T-cell (primary cell): ENCODE data around the gene RACK1. TPM values are rescaled to one million over a fixed set of nuclear protein-coding genes. Genes with fewer than 3 reads are reported as not detected.

Source experiments
- ATAC-seq, 4 experiments: fragments of 200-7000 bp in 3 of 4; fragments of 150-1000 bp in 1 of 4; cut with Tn5 transposase; replicated peaks in 1 of 4; 1 replicate in 3 of 4; 2 replicates in 1 of 4; pipeline ENCODE4 v1.10.0; 2021; ENCODE audit warnings: moderate library complexity in 3 of 4, mild to moderate bottlenecking in 2 of 4, moderate number of reproducible peaks in 1 of 4
- CTCF ChIA-PET, 2 donors: fragments of 300-600 bp; sonication (Branson Sonifier 250); formaldehyde crosslinking; loops; one replicate each; lab custom pipeline; 2022; ENCODE audit warnings: antibody characterized with exemption in 2 of 2; lab: Charles Lee
- POLR2A ChIA-PET, 2 donors: fragments of 300-600 bp; sonication (Branson Sonifier 250); formaldehyde crosslinking; loops; one replicate each; lab custom pipeline; 2022; ENCODE audit warnings: antibody characterized with exemption in 2 of 2; lab: Charles Lee
- DNase-seq, 35 experiments: peaks; one replicate each; pipeline versions ENCODE4 v3.0.0 to v3.0.0-alpha.2; 2013 to 2023
- H3K27ac ChIP-seq: one replicate; pipeline ENCODE4 v1.5.1; 2013; ENCODE audit warnings: low read length
- H3K27me3 ChIP-seq, 2 experiments: replicated peaks in 1 of 2; 1 replicate in 1 of 2; 2 replicates in 1 of 2; pipeline versions ENCODE4 v1.6.1 to v1.7.0; 2013; ENCODE audit warnings: low read length in 1 of 2, mixed read lengths in 1 of 2; ENCODE audit not compliant: control insufficient read depth in 2 of 2, insufficient read depth in 2 of 2; ENCODE audit errors: extremely low read depth in 1 of 2
- H3K36me3 ChIP-seq, 2 donors: 1 replicate in 1 of 2; 2 replicates in 1 of 2; pipeline versions ENCODE4 v1.6.1 to v1.7.0; 2013; ENCODE audit warnings: low read length in 1 of 2; ENCODE audit not compliant: control insufficient read depth in 2 of 2, insufficient read depth in 1 of 2; ENCODE audit errors: extremely low read depth in 1 of 2
- H3K4me1 ChIP-seq, 2 experiments: 1 replicate in 1 of 2; 2 replicates in 1 of 2; pipeline versions ENCODE4 v1.6.1 to v1.7.0; 2013; ENCODE audit warnings: low read length in 2 of 2, mixed read lengths in 1 of 2; ENCODE audit not compliant: insufficient read depth in 2 of 2, control insufficient read depth in 1 of 2; ENCODE audit errors: extremely low read depth in 1 of 2
- H3K4me3 ChIP-seq, 2 donors: 1 replicate in 1 of 2; 2 replicates in 1 of 2; pipeline versions ENCODE4 v1.5.1 to v1.7.0; 2013; ENCODE audit warnings: mild to moderate bottlenecking in 2 of 2, low read length in 1 of 2, moderate library complexity in 1 of 2; ENCODE audit not compliant: control insufficient read depth in 1 of 2; ENCODE audit errors: extremely low read depth in 1 of 2
- H3K9me3 ChIP-seq: 2 replicates; pipeline ENCODE4 v1.7.0; 2013
- H3K27ac Mint-ChIP-seq, 2 donors: one replicate each; pipeline ENCODE4 v1.8.0; 2020 to 2021; ENCODE audit warnings: mild to moderate bottlenecking in 2 of 2, mixed read lengths in 2 of 2
- H3K27me3 Mint-ChIP-seq, 2 donors: one replicate each; pipeline ENCODE4 v1.8.0; 2021 to 2022; ENCODE audit warnings: mixed read lengths in 2 of 2
- H3K36me3 Mint-ChIP-seq: one replicate; pipeline ENCODE4 v1.8.0; 2021; ENCODE audit warnings: mixed read lengths
- H3K4me1 Mint-ChIP-seq, 3 donors: one replicate each; pipeline ENCODE4 v1.8.0; 2020 to 2022; ENCODE audit warnings: mixed read lengths in 3 of 3, mild to moderate bottlenecking in 1 of 3
- H3K4me3 Mint-ChIP-seq, 3 donors: one replicate each; pipeline ENCODE4 v1.8.0; 2020 to 2022; ENCODE audit warnings: mild to moderate bottlenecking in 3 of 3, mixed read lengths in 3 of 3, moderate library complexity in 3 of 3
- H3K9me3 Mint-ChIP-seq, 3 donors: one replicate each; pipeline ENCODE4 v1.8.0; 2020 to 2022; ENCODE audit warnings: mixed read lengths in 3 of 3
- WGBS: methylation state at CpG from one replicate; pipeline ENCODE4 v1.1.5; 2013; ENCODE audit warnings: missing lambda C conversion rate; ENCODE audit not compliant: insufficient coverage; 5-methylcytosine and 5-hydroxymethylcytosine counted together
- total RNA-seq, 35 experiments: library from RNA in 6 of 35; stranded (reverse) in 6 of 35; fragments of 120-200 nt in 1 of 35; gene quantifications; one replicate each; pipeline versions ENCODE4 v1.2.1 to v1.2.4 and lab custom pipeline; 2013 to 2026

Gene RACK1
- total RNA-seq, 5 donors from 2014 or later (not counting 1 experiment from before 2014, with no cell fraction given) = 2,132 to 2,437 (median 2,230) TPM

GRCh38 chr5:181242031-181242451, 1.7 kb downstream of the RACK1 start:
- Histone ChIP-seq H3K27me3 (no peaks in the 10 kb centered on the region), H3K4me1 (peaks cover 30 to 69% of the 10 kb centered on the region in 2 experiments), H3K4me3 (peak overlapping the region; percentile 96), H3K9me3 (no peaks in the 10 kb centered on the region), H3K27ac (peak overlapping the region; percentile 95), H3K36me3 (peaks cover 13 to 60% of the 10 kb centered on the region in 2 donors)
- Mint-ChIP-seq H3K4me3 (peak overlapping the region; percentile 91 to 99 (median 91)), H3K27me3 (no peaks in the 10 kb centered on the region), H3K4me1 (peaks cover 54 to 74% (median 67%) of the 10 kb centered on the region in 3 donors), H3K9me3 (no peaks in the 10 kb centered on the region), H3K27ac (peak overlapping the region; percentile 90 to 99), H3K36me3 (peaks cover 41% of the 10 kb centered on the region)
- CTCF ChIA-PET = interaction anchor here in 1 of 2 donors (0.8 kb wide), 1 partner anchor 662 kb away, joined by 3 read pairs; no protein-coding TSS in a partner anchor
- DNase-seq = no peak
- ATAC-seq = no peak
- WGBS = 28% methylated on average over 2 of the region's 6 CpGs
- POLR2A ChIA-PET = interaction anchor here in 1 of 2 donors (1.5 kb wide), 1 partner anchor 18 kb away, joined by 8 read pairs; no protein-coding TSS in a partner anchor

GRCh38 chr5:181241393-181241975, 2.2 kb downstream of the RACK1 start:
- H3K4me3 ChIP-seq = peak overlapping the region in 1 of 2 donors; percentile 96
- Mint-ChIP-seq H3K9me3 (peaks cover 0 to 2% (median 0%) of the 10 kb centered on the region in 3 donors), H3K4me3 (peak overlapping the region; percentile 91 to 99 (median 91)), H3K27me3 (no peaks in the 10 kb centered on the region), H3K36me3 (peaks cover 47% of the 10 kb centered on the region), H3K4me1 (peaks cover 53 to 72% (median 66%) of the 10 kb centered on the region in 3 donors), H3K27ac (peak overlapping the region; percentile 90 to 99)
- peak in 1 of 4 experiments; percentile 3 for ATAC-seq
- peaks cover 25 to 63% of the 10 kb centered on the region in 2 experiments for H3K4me1 ChIP-seq
- no peaks in the 10 kb centered on the region for H3K9me3 ChIP-seq
- H3K27me3 ChIP-seq = no peaks in the 10 kb centered on the region
- peak in 1 of 35 experiments; percentile 59 for DNase-seq
- ChIA-PET POLR2A (interaction anchor here (0.7 to 1.5 kb wide), 2 partner anchors 18 to 113 kb away, joined by 7 to 8 read pairs; no protein-coding TSS in a partner anchor), CTCF (interaction anchor here in 1 of 2 donors (0.8 kb wide), 1 partner anchor 661 kb away, joined by 3 read pairs; no protein-coding TSS in a partner anchor)
- 83% methylated on average over 1 of the region's 6 CpGs for WGBS
- H3K27ac ChIP-seq = peak overlapping the region; percentile 95
- peaks cover 13 to 65% of the 10 kb centered on the region in 2 donors for H3K36me3 ChIP-seq

- ChIA-PET POLR2A (interaction anchor here in 1 of 2 donors (0.7 kb wide), 1 partner anchor 9 kb away, joined by 3 read pairs; no protein-coding TSS in a partner anchor), CTCF (interaction anchor here in 1 of 2 donors (1.1 kb wide), 1 partner anchor 22 kb away, joined by 3 read pairs; the partner anchor contains the start of gene TRIM52)
- Mint-ChIP-seq H3K27me3 (no peaks in the 10 kb centered on the region), H3K27ac (peak overlapping the region; percentile 34 to 71), H3K9me3 (peaks cover 0 to 2% (median 0%) of the 10 kb centered on the region in 3 donors), H3K4me3 (no peak overlapping the region), H3K36me3 (peaks cover 55% of the 10 kb centered on the region), H3K4me1 (peaks cover 35 to 51% (median 50%) of the 10 kb centered on the region in 3 donors)
- no peak for DNase-seq
- H3K4me3 ChIP-seq = no peak overlapping the region
- no peaks in the 10 kb centered on the region for H3K27me3 ChIP-seq
- no peaks in the 10 kb centered on the region for H3K9me3 ChIP-seq
- no peak for ATAC-seq
- H3K27ac ChIP-seq = no peak overlapping the region
- peaks cover 9 to 40% of the 10 kb centered on the region in 2 experiments for H3K4me1 ChIP-seq
- H3K36me3 ChIP-seq = peaks cover 16 to 88% of the 10 kb centered on the region in 2 donors
- 92% methylated on average over 5 of the region's 9 CpGs for WGBS
Measured at GRCh38 chr5:181239062-181239663, 4.5 kb downstream of the RACK1 start.

- no peak for DNase-seq
- Histone ChIP-seq H3K36me3 (peaks cover 23 to 98% of the 10 kb centered on the region in 2 donors), H3K4me3 (no peak overlapping the region), H3K4me1 (peaks cover 9 to 36% of the 10 kb centered on the region in 2 experiments), H3K27ac (no peak overlapping the region), H3K9me3 (no peaks in the 10 kb centered on the region), H3K27me3 (no peaks in the 10 kb centered on the region)
- WGBS = 95% methylated on average over 4 of the region's 5 CpGs
- no peak for ATAC-seq
- Mint-ChIP-seq H3K4me3 (no peak overlapping the region), H3K27ac (peak overlapping the region; percentile 52 to 69), H3K27me3 (no peaks in the 10 kb centered on the region), H3K9me3 (peaks cover 0 to 2% (median 0%) of the 10 kb centered on the region in 3 donors), H3K4me1 (peaks cover 31 to 44% (median 37%) of the 10 kb centered on the region in 3 donors), H3K36me3 (peaks cover 60% of the 10 kb centered on the region)
- ChIA-PET POLR2A (interaction anchor here in 1 of 2 donors (0.5 to 0.7 kb wide), 2 partner anchors 14 to 15 kb away, joined by 3 read pairs; partner anchors contain the start of gene TRIM41), CTCF (interaction anchor here in 1 of 2 donors (0.5 kb wide), 1 partner anchor 30 kb away, joined by 5 read pairs; no protein-coding TSS in a partner anchor)
Measured at GRCh38 chr5:181237729-181238385, 5.8 kb downstream of the RACK1 start.

- peaks cover 56% of the 10 kb centered on the region for H3K36me3 Mint-ChIP-seq
- peaks cover 8 to 29% of the 10 kb centered on the region in 2 experiments for H3K4me1 ChIP-seq
- ATAC-seq = no peak
- no peak overlapping the region for H3K27ac Mint-ChIP-seq
- no peak overlapping the region for H3K27ac ChIP-seq
- H3K4me3 Mint-ChIP-seq = no peak overlapping the region
- no peaks in the 10 kb centered on the region for H3K27me3 ChIP-seq
- H3K9me3 Mint-ChIP-seq = peaks cover 0 to 2% (median 0%) of the 10 kb centered on the region in 3 donors
- H3K4me1 Mint-ChIP-seq = peaks cover 23 to 38% (median 30%) of the 10 kb centered on the region in 3 donors
- H3K27me3 Mint-ChIP-seq = no peaks in the 10 kb centered on the region
- no peak for DNase-seq
- ChIA-PET POLR2A (no interaction called here), CTCF (no interaction called here)
- H3K36me3 ChIP-seq = peaks cover 23 to 98% of the 10 kb centered on the region in 2 donors
- no peaks in the 10 kb centered on the region for H3K9me3 ChIP-seq
- no peak overlapping the region for H3K4me3 ChIP-seq
- WGBS = 94% methylated on average over 5 of the region's 10 CpGs
Measured at GRCh38 chr5:181236954-181237641, 6.6 kb downstream of the RACK1 start.
